ENCODE data around the gene DISP2.

Gene DISP2

GRCh38 chr15:40338921-40339620 is 18.9 kb upstream of the DISP2 start:
- no peaks in the 10 kb centered on the region for H3K27me3 ChIP-seq (replicated peaks; ENCODE audit: control insufficient read depth, insufficient read depth, low read length)
- no peaks in the 10 kb centered on the region for H3K36me3 ChIP-seq (ENCODE audit: control insufficient read depth, insufficient read depth, low read length)
- no peak overlapping the region for H3K4me3 ChIP-seq (replicated peaks; ENCODE audit: low read depth, low read length)
- DNase-seq (ENCODE audit: extremely low read depth, insufficient read length), result no peak
- no peak for TF ChIP-seq CTCF (IDR thresholded peaks at IDR 0.05; ENCODE audit: insufficient read depth, low read length, poor library complexity, severe bottlenecking)

GRCh38 chr15:40339621-40339945 is 18.4 kb upstream of the DISP2 start:
- no peak overlapping the region for H3K4me3 ChIP-seq (replicated peaks; ENCODE audit: low read depth, low read length)
- no peak for DNase-seq (ENCODE audit: extremely low read depth, insufficient read length)
- no peak for TF ChIP-seq CTCF (IDR thresholded peaks at IDR 0.05; ENCODE audit: insufficient read depth, low read length, poor library complexity, severe bottlenecking)
- no peaks in the 10 kb centered on the region for H3K27me3 ChIP-seq (replicated peaks; ENCODE audit: control insufficient read depth, insufficient read depth, low read length)
- H3K36me3 ChIP-seq (ENCODE audit: control insufficient read depth, insufficient read depth, low read length), result no peaks in the 10 kb centered on the region

GRCh38 chr15:40340038-40340739 is 17.8 kb upstream of the DISP2 start:
- Histone ChIP-seq H3K27me3 (replicated peaks; ENCODE audit: control insufficient read depth, insufficient read depth, low read length) (no peaks in the 10 kb centered on the region), H3K4me3 (replicated peaks; ENCODE audit: low read depth, low read length) (no peak overlapping the region), H3K36me3 (ENCODE audit: control insufficient read depth, insufficient read depth, low read length) (no peaks in the 10 kb centered on the region)
- TF ChIP-seq CTCF (IDR thresholded peaks at IDR 0.05; ENCODE audit: insufficient read depth, low read length, poor library complexity, severe bottlenecking), result no peak
- no peak for DNase-seq (ENCODE audit: extremely low read depth, insufficient read length)

- Histone ChIP-seq H3K4me3 (replicated peaks; ENCODE audit: low read depth, low read length) (no peak within 1 kb of the TSS), H3K36me3 (ENCODE audit: control insufficient read depth, insufficient read depth, low read length) (no peaks in the 10 kb centered on the region), H3K27me3 (replicated peaks; ENCODE audit: control insufficient read depth, insufficient read depth, low read length) (no peaks in the 10 kb centered on the region)
- no peak for TF ChIP-seq CTCF (IDR thresholded peaks at IDR 0.05; ENCODE audit: insufficient read depth, low read length, poor library complexity, severe bottlenecking)
- DNase-seq (ENCODE audit: extremely low read depth, insufficient read length), result no peak
Measured at GRCh38 chr15:40340740-40341400, 17.1 kb upstream of the DISP2 start, which contains the start of gene CCDC9B. Gene CCDC9B (minus strand): TSS chr15:40340939. CDS start chr15:40340819, 120 bp downstream.

- no peak for TF ChIP-seq CTCF (IDR thresholded peaks at IDR 0.05; ENCODE audit: insufficient read depth, low read length, poor library complexity, severe bottlenecking)
- no peak overlapping the region for H3K4me3 ChIP-seq (replicated peaks; ENCODE audit: low read depth, low read length)
- DNase-seq (ENCODE audit: extremely low read depth, insufficient read length), result no peak
- no peaks in the 10 kb centered on the region for H3K27me3 ChIP-seq (replicated peaks; ENCODE audit: control insufficient read depth, insufficient read depth, low read length)
- H3K36me3 ChIP-seq (ENCODE audit: control insufficient read depth, insufficient read depth, low read length), result no peaks in the 10 kb centered on the region
Measured at GRCh38 chr15:40342416-40343320, 15.4 kb upstream of the DISP2 start.

Data from GM06990 (cell line).